Activated naive CD4-positive, alpha-beta T cell treated with anti-CD3 and anti-CD28 coated beads for 36 hours (primary cell): ENCODE measurements around the gene KIFBP. TPM values are rescaled to one million over a fixed set of nuclear protein-coding genes. Genes with fewer than 3 reads are reported as not detected.

Experiments
- total RNA-seq, 2 experiments: library from RNA; stranded (reverse); gene quantifications; one replicate each; pipeline ENCODE4 v1.2.3, GENCODE V29; 2021

The KIFBP gene
- total RNA-seq, 2 experiments from 2014 or later, result 10.1 to 10.6 TPM

Other genes with a start within 250 kb of the KIFBP start
- gene STOX1, start 161.3 kb upstream of the KIFBP start, total RNA-seq, result under 1 TPM; 0.38 to 0.42 TPM
- gene DDX50, start 87.5 kb upstream of the KIFBP start, total RNA-seq, result 10 to 100 TPM; 62.1 to 66.0 TPM
- gene DDX21, start 32.6 kb upstream of the KIFBP start, total RNA-seq, result 100 to 1,000 TPM; 155 to 164 TPM
- gene SRGN, start 99.3 kb downstream of the KIFBP start, total RNA-seq, result 100 to 1,000 TPM; 197 to 198 TPM
- gene VPS26A, start 135.4 kb downstream of the KIFBP start, total RNA-seq, result 10 to 100 TPM; 26.2 to 27.9 TPM
- 10 to 100 TPM; 38.4 to 41.1 TPM for gene SUPV3L1, start 191.4 kb downstream of the KIFBP start, total RNA-seq
- 1 to 10 TPM; 1.5 to 1.6 TPM for gene HKDC1, start 231.5 kb downstream of the KIFBP start, total RNA-seq